Stimulated activated naive B cell treated with anti-CD40 and anti-IgM and Interleukin-4, amounts not matched to agents 10 μg/mL and 1 μg/mL and 100 μg/mL, for 72 hours (primary cell): ENCODE measurements around the gene TPPP3.
A peak's percentile ranks its signal among the peaks of the same experiment; 100 is the strongest.

Experiments used
- ATAC-seq, 2 donors: fragments of 150-1000 bp; cut with Tn5 transposase; replicated peaks; 2 replicates each; pipeline ENCODE4 v1.10.0; 2021; ENCODE audit warnings: moderate library complexity in 1 of 2
- DNase-seq: peaks from one replicate; pipeline ENCODE4 v3.0.0; 2021
- H3K27ac Mint-ChIP-seq: one replicate; pipeline ENCODE4 v1.8.0; 2022; ENCODE audit warnings: mild to moderate bottlenecking, mixed read lengths
- H3K27me3 Mint-ChIP-seq, 2 donors: one replicate each; pipeline ENCODE4 v1.8.0; 2022; ENCODE audit warnings: mixed read lengths in 2 of 2
- H3K36me3 Mint-ChIP-seq, 2 donors: one replicate each; pipeline ENCODE4 v1.8.0; 2022; ENCODE audit warnings: mixed read lengths in 2 of 2, mild to moderate bottlenecking in 1 of 2
- H3K4me1 Mint-ChIP-seq, 2 donors: one replicate each; pipeline ENCODE4 v1.8.0; 2022; ENCODE audit warnings: mixed read lengths in 2 of 2, mild to moderate bottlenecking in 1 of 2
- H3K4me3 Mint-ChIP-seq, 2 donors: one replicate each; pipeline ENCODE4 v1.8.0; 2022; ENCODE audit warnings: mild to moderate bottlenecking in 2 of 2, mixed read lengths in 2 of 2, moderate library complexity in 1 of 2
- H3K9me3 Mint-ChIP-seq, 2 donors: one replicate each; pipeline ENCODE4 v1.8.0; 2022; ENCODE audit warnings: mixed read lengths in 2 of 2, mild to moderate bottlenecking in 1 of 2

Gene TPPP3

DNA sequence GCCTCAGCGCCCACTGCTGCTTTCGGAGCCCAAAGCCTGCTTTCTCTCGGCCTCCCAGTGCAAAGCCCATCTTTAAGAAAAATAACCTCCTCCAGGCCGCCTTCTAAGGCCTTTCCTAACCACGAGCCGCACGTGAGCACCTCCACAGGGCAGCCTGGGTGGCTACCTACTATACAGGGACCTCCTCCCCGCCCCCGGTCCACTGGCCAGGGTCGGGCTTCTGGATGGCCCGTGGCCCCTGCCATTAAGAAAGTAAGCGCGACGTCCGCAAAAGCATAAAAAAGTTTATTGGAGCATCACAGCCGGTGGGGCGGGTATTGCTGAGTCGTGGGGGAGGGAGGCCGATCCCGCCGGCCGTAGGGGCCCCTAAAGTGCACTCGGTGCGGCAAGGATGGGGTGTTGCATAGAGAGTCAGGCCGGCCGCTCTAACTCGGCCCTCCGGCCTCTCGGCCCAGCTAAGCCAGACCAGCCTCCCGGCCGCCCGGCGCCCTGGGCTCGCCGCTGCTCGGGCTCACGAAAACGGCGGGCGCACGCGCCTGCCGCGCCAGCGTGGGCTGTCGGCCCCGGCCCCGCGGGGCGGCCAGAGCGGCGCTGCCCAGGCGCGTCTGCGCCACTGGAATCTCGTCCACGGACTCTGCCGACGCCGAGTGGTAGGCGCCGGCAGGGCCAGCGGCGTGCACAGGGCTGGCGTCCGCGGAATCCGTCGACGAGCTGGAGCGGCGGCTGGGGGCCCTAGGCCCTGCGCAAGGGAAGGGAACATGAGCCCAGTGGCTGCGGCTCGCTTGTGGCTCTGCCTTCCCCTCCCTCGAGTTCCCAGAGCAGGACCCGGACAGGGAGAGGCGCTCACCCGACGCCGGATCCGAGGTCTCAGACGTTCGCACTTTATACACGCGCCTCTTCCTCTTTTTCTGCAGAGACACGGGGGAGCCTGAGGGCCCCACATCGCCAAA is 1.1 kb upstream of the TPPP3 start:
- H3K27ac Mint-ChIP-seq: peak overlapping the region; percentile 3
- DNase-seq (no peak), ATAC-seq (peak in 1 of 2 donors; percentile 33)
- peak overlapping the region; percentile 54 to 80 for H3K4me3 Mint-ChIP-seq
- H3K4me1 Mint-ChIP-seq: peaks cover 21 to 52% of the 10 kb centered on the region in 2 donors
- no peaks in the 10 kb centered on the region for H3K9me3 Mint-ChIP-seq
- peaks cover 45 to 63% of the 10 kb centered on the region in 2 donors for H3K27me3 Mint-ChIP-seq
- no peaks in the 10 kb centered on the region for H3K36me3 Mint-ChIP-seq

GRCh38 chr16:67393788-67394154 is 473 bp upstream of the TPPP3 start:
- H3K36me3 Mint-ChIP-seq: no peaks in the 10 kb centered on the region
- H3K27me3 Mint-ChIP-seq: peaks cover 45 to 63% of the 10 kb centered on the region in 2 donors
- H3K9me3 Mint-ChIP-seq: no peaks in the 10 kb centered on the region
- H3K4me3 Mint-ChIP-seq: peak overlapping the region; percentile 57 to 80
- H3K4me1 Mint-ChIP-seq: peaks cover 19 to 52% of the 10 kb centered on the region in 2 donors
- ATAC-seq (no peak), DNase-seq (no peak)
- peak overlapping the region; percentile 3 for H3K27ac Mint-ChIP-seq

GRCh38 chr16:67392301-67393059 is 818 bp downstream of the TPPP3 start:
- Mint-ChIP-seq H3K9me3 (no peaks in the 10 kb centered on the region), H3K4me1 (peaks cover 19 to 52% of the 10 kb centered on the region in 2 donors), H3K27ac (no peak overlapping the region), H3K27me3 (peaks cover 45 to 63% of the 10 kb centered on the region in 2 donors), H3K4me3 (no peak overlapping the region), H3K36me3 (no peaks in the 10 kb centered on the region)
- DNase-seq: no peak
- no peak for ATAC-seq

DNA sequence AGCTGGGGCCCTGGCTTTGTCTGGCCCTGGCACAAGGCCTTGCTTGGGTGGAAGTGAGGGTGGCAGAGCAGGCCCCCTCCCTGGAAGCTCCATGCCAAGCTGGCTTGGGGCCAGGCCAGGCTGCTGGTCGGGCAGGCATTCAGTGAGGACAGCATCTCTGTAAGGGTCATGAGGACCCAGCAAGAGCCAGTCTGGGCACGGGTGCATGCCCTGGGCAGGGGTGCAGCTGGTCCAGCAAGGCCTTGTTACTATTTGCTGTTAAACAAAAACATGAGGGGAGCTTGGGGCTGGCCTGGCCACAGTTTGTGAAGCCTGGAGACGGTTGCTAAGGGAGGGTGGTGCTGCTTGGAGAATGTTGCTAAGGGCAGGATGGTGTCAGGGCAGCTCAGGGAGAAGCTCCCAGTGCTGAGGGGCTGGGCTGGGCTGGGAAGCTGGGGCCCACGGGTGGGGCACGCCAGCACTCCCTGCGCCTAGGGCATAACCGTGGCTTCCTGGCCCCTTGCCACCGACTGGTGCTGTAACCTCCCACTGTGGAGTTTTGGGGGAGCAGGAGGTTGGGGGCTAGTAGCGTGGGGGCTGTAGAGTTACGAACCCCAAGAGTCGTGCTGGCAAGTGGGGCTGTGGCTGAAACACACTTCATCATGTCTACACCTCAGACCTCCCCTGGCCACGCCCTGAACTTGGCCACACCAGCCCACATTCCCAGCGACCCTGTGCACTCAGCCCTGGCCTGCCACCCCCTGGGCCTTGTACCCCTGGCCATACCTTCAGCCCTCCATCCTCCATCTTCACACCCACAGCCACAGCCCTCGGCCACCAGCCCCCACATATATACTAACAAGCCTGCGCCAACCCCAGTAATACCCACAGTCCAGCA is 1.6 kb downstream of the TPPP3 start:
- peaks cover 19 to 52% of the 10 kb centered on the region in 2 donors for H3K4me1 Mint-ChIP-seq
- DNase-seq: no peak
- peaks cover 45 to 59% of the 10 kb centered on the region in 2 donors for H3K27me3 Mint-ChIP-seq
- H3K27ac Mint-ChIP-seq: no peak overlapping the region
- H3K9me3 Mint-ChIP-seq: no peaks in the 10 kb centered on the region
- no peak overlapping the region for H3K4me3 Mint-ChIP-seq
- no peak for ATAC-seq
- no peaks in the 10 kb centered on the region for H3K36me3 Mint-ChIP-seq

GRCh38 chr16:67390816-67391423 is 2.4 kb downstream of the TPPP3 start:
- ATAC-seq: no peak
- Mint-ChIP-seq H3K27me3 (peaks cover 45 to 54% of the 10 kb centered on the region in 2 donors), H3K9me3 (no peaks in the 10 kb centered on the region), H3K36me3 (no peaks in the 10 kb centered on the region), H3K4me3 (no peak overlapping the region), H3K27ac (no peak overlapping the region), H3K4me1 (peaks cover 23 to 52% of the 10 kb centered on the region in 2 donors)
- no peak for DNase-seq

- Mint-ChIP-seq H3K4me3 (peak overlapping the region; percentile 28 to 43), H3K27ac (peak overlapping the region; percentile 43), H3K4me1 (peaks cover 23 to 47% of the 10 kb centered on the region in 2 donors), H3K9me3 (no peaks in the 10 kb centered on the region), H3K36me3 (no peaks in the 10 kb centered on the region), H3K27me3 (peaks cover 38 to 55% of the 10 kb centered on the region in 2 donors)
- DNase-seq (peak; percentile 29), ATAC-seq (peak; percentile 54 to 65)
Observed at GRCh38 chr16:67389911-67390815, 3.1 kb downstream of the TPPP3 start.

DNA sequence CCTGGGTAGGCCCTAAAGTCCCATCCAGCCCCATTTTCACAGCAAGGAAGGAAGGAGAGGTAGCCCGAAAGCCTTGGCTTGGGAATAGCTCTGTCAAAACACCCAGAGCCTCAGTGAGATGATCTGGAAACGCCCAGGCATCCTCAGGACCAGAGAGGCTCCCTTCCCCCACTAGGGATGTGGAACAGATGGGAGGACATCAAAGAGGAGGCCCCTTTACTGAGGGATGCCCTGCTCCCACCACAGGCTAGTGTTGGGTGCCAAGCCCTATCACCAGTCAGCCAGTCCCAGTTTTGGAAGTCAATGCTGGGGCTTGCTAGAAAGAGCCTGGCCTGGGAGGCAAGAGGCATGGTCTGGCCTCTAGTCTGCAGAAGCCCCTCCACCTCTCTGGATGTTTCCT is 4.7 kb downstream of the TPPP3 start:
- Mint-ChIP-seq H3K27me3 (peaks cover 26 to 41% of the 10 kb centered on the region in 2 donors), H3K9me3 (no peaks in the 10 kb centered on the region)
- no peak for DNase-seq

GRCh38 chr16:67388191-67388590 is 5.1 kb downstream of the TPPP3 start:
- no peak for DNase-seq
- no peaks in the 10 kb centered on the region for H3K36me3 Mint-ChIP-seq
- H3K9me3 Mint-ChIP-seq: no peaks in the 10 kb centered on the region
- peaks cover 24 to 37% of the 10 kb centered on the region in 2 donors for H3K27me3 Mint-ChIP-seq
- no peak overlapping the region for H3K4me3 Mint-ChIP-seq
- ATAC-seq: no peak
- H3K27ac Mint-ChIP-seq: no peak overlapping the region
- H3K4me1 Mint-ChIP-seq: peaks cover 18 to 29% of the 10 kb centered on the region in 2 donors

More for the DNA sequence above, 4.7 kb downstream of the TPPP3 start:
- Mint-ChIP-seq H3K27ac (no peak overlapping the region), H3K4me3 (no peak overlapping the region), H3K36me3 (no peaks in the 10 kb centered on the region), H3K4me1 (peaks cover 18 to 32% of the 10 kb centered on the region in 2 donors)
- no peak for ATAC-seq

GRCh38 chr16:67387479-67388079 is 5.7 kb downstream of the TPPP3 start:
- H3K27ac Mint-ChIP-seq: no peak overlapping the region
- no peaks in the 10 kb centered on the region for H3K36me3 Mint-ChIP-seq
- no peaks in the 10 kb centered on the region for H3K9me3 Mint-ChIP-seq
- H3K27me3 Mint-ChIP-seq: peaks cover 22 to 31% of the 10 kb centered on the region in 2 donors
- no peak for DNase-seq
- no peak overlapping the region for H3K4me3 Mint-ChIP-seq
- peaks cover 18 to 27% of the 10 kb centered on the region in 2 donors for H3K4me1 Mint-ChIP-seq
- no peak for ATAC-seq

GRCh38 chr16:67386861-67387455 is 6.3 kb downstream of the TPPP3 start:
- H3K27ac Mint-ChIP-seq: no peak overlapping the region
- DNase-seq: no peak
- H3K36me3 Mint-ChIP-seq: no peaks in the 10 kb centered on the region
- peaks cover 16 to 25% of the 10 kb centered on the region in 2 donors for H3K27me3 Mint-ChIP-seq
- peaks cover 18 to 24% of the 10 kb centered on the region in 2 donors for H3K4me1 Mint-ChIP-seq
- no peak for ATAC-seq
- no peaks in the 10 kb centered on the region for H3K9me3 Mint-ChIP-seq
- no peak overlapping the region for H3K4me3 Mint-ChIP-seq

- no peak overlapping the region for H3K4me3 Mint-ChIP-seq
- H3K36me3 Mint-ChIP-seq: no peaks in the 10 kb centered on the region
- H3K27ac Mint-ChIP-seq: no peak overlapping the region
- no peak for ATAC-seq
- peaks cover 7% of the 10 kb centered on the region in 2 donors for H3K4me1 Mint-ChIP-seq
- DNase-seq: no peak
- peaks cover 0 to 8% of the 10 kb centered on the region in 2 donors for H3K27me3 Mint-ChIP-seq
- no peaks in the 10 kb centered on the region for H3K9me3 Mint-ChIP-seq
Observed at GRCh38 chr16:67384778-67385510, 8.4 kb downstream of the TPPP3 start.

- ATAC-seq: no peak
- H3K27me3 Mint-ChIP-seq: peaks cover 0 to 8% of the 10 kb centered on the region in 2 donors
- no peak overlapping the region for H3K4me3 Mint-ChIP-seq
- H3K4me1 Mint-ChIP-seq: peaks cover 0 to 3% of the 10 kb centered on the region in 2 donors
- H3K27ac Mint-ChIP-seq: no peak overlapping the region
- H3K36me3 Mint-ChIP-seq: no peaks in the 10 kb centered on the region
- no peak for DNase-seq
- no peaks in the 10 kb centered on the region for H3K9me3 Mint-ChIP-seq
Observed at GRCh38 chr16:67383284-67383683, 10.0 kb downstream of the TPPP3 start.
